ENCODE results near the gene TIGD3.

DNA sequence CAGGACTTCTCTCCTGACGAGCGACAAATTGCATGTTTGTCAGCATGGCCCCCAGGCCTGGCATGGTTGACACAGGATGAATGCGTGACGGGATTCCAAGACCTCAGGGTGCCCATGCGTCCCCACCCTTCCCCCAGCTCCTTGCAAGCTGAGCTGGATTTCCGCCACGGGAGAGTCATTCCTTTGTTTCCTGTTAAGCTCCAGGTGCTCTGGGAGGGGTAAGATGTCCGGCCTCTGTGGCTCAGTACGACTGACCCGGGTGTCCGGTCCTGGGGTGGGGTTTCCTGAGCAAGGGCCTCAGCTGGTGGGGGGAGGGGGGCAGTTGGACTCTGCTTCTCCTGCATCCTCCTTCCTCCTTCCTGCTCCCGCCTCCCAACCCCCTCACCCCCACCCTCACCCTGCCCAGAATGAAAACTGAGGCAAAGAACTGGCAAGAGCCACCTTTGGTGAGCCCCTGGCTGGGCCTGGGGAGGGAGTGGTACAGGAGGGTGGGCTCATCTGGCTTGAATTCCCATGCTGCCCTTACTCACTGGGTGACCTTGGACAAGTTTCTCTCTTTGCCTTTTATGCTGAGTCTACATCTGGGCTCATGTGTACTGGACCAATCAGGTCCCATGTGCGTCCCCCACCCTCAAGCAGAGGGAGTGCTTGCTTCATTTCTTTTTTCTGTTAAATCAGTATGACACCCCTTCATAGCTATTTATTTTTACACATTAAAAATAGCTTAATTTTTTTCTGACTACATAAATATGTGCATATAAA is 37.3 kb upstream of the TIGD3 start:
- TF ChIP-seq, protein P1, sequence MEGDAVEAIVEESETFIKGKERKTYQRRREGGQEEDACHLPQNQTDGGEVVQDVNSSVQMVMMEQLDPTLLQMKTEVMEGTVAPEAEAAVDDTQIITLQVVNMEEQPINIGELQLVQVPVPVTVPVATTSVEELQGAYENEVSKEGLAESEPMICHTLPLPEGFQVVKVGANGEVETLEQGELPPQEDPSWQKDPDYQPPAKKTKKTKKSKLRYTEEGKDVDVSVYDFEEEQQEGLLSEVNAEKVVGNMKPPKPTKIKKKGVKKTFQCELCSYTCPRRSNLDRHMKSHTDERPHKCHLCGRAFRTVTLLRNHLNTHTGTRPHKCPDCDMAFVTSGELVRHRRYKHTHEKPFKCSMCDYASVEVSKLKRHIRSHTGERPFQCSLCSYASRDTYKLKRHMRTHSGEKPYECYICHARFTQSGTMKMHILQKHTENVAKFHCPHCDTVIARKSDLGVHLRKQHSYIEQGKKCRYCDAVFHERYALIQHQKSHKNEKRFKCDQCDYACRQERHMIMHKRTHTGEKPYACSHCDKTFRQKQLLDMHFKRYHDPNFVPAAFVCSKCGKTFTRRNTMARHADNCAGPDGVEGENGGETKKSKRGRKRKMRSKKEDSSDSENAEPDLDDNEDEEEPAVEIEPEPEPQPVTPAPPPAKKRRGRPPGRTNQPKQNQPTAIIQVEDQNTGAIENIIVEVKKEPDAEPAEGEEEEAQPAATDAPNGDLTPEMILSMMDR (IDR thresholded peaks at IDR 0.05) = no peak
- TF ChIP-seq POLR2A (IDR thresholded peaks at IDR 0.05) = no peak

Data from lower leg skin (tissue), 3 donors.